Measurements from ENCODE around the gene TLK1.

DNA sequence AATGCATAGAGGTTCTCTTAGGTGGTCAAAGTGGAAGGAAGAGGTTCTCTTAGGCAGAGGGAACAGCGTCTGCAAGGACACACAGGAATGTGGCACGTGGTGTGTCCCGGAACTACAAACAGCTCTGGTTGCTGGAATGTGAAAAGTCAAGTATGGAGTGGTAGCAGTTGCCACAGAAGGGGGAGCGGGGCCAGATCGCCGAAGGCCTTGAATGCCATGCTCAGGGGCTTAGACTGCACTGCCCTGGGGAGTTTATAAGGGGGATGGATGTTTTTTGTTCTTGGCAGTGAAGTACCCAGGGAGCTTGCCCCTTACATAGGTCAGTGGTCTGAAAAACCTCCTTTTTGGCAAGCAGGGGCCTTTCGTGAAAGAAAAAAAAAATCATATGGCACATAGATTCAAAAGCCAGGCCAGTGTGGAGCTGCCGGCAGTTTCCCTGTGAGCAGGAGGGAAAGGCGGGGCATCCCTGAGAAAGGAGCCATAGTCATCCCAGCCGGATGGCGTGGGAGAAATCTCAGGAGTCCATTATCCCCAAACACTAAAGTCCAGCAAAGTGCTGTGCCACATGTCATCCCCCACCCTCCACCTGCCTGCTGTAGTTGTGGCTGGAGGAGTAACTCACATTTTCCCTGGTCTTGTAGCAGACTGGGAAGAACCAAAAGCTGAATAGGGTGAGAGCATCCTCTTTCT lies 186.2 kb downstream of the TLK1 start:
- TF ChIP-seq, protein P1, sequence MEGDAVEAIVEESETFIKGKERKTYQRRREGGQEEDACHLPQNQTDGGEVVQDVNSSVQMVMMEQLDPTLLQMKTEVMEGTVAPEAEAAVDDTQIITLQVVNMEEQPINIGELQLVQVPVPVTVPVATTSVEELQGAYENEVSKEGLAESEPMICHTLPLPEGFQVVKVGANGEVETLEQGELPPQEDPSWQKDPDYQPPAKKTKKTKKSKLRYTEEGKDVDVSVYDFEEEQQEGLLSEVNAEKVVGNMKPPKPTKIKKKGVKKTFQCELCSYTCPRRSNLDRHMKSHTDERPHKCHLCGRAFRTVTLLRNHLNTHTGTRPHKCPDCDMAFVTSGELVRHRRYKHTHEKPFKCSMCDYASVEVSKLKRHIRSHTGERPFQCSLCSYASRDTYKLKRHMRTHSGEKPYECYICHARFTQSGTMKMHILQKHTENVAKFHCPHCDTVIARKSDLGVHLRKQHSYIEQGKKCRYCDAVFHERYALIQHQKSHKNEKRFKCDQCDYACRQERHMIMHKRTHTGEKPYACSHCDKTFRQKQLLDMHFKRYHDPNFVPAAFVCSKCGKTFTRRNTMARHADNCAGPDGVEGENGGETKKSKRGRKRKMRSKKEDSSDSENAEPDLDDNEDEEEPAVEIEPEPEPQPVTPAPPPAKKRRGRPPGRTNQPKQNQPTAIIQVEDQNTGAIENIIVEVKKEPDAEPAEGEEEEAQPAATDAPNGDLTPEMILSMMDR (conservative IDR thresholded peaks at IDR 0.05 in 1 of 2, IDR thresholded peaks at IDR 0.05 in 1 of 2; ENCODE audit: low read depth in 1 of 2, low read length in 2 of 2), result no peak
- no peak for TF ChIP-seq EZH2 (IDR thresholded peaks at IDR 0.05; ENCODE audit: low read length, missing control alignments)

Data from fibroblast of lung (primary cell).